GM21447 (cell line): Measurements from ENCODE around the gene C19orf33.

Source experiments
- ATAC-seq: cut with Tn5 transposase; IDR thresholded peaks from one replicate; pipeline ENCODE4 v1.9.1; 2021; ENCODE audit not compliant: unreplicated experiment

C19orf33 gene

GRCh38 chr19:38278751-38279150 lies 25.3 kb upstream of the C19orf33 start:
- no peak for ATAC-seq

DNA sequence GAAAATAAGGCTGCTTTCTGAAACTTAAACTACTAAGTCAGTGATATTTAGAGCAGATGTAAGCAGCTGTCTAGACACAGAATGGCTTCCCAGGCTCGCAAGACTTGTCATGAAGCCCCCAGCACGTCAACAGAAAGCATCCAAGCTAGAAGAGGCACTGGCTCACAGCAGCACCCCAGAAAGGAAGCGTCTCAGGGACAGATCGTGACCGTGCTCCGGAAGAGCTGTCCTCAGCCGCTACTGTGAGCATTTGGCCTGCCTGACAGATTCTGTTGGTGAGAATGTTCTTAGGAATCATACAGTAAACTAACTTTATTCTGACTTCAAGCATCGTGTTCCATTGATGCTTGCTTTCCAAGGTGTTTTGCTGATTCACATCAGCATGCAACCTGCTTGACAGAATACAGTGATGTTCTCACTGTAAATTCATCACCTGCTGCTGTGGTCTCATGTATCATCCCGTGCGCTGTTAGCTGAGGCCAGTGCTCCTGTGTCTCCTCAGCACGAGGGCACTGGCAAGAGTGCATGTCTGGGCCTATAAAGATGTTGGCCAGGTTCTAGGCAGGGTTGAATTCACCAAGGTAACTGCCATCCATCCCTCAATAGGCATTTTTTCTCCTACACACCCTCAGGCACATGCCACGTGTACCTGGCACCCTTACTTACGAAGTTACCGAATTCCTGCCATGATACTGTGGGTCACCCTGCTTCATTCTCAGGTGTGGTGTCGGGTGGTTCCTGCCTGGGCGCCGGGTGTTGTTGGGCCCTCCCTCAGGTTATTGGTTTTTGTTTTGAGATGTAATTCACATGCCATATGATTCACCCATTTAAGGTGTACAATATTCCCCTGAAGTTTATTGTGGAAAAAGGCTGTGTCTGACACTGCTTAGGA lies 23.8 kb upstream of the C19orf33 start:
- ATAC-seq: no peak

- ATAC-seq: no peak
Observed at GRCh38 chr19:38281811-38282566, 22.1 kb upstream of the C19orf33 start.

DNA sequence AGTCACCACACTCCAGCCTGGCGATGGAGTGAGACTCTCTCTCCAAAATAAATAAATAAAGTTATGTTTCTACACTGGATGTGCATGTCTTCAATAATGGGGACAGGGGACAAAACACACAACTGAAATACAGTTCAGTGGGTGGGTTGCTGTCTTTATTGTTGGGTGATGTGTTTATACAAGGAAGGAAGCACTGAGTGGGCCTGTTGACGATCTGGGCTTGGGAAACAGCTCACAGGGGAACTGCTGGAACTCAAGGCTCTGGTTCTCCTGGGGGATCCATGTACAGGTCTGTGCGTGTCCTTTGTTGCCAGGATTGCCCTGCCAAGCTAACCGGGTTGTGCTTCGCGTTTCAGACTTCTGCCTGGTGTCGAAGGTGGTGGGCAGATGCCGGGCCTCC lies 20.8 kb upstream of the C19orf33 start:
- ATAC-seq: no peak

DNA sequence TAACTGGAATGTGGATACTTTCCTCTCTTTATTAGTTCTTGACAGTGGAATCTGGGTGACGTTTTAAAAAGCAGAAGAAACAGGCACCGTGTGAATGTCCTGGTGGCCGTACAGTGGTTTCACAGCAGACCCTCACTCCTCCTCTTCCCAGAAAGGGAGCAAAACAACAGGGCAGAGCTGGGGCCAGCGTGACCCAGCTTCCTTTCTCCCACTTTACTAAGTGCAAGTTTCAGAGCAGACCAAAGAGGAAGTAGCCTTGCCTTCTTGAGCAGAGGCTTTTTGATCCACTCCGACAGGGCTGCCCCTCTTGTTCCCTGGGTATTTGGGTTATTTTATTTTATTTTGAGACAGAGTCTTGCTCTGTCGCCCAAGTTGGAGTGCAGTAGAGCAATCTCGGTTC lies 19.6 kb upstream of the C19orf33 start:
- no peak for ATAC-seq

- no peak for ATAC-seq
Observed at GRCh38 chr19:38285567-38285966, 18.5 kb upstream of the C19orf33 start.

- ATAC-seq: no peak
Observed at GRCh38 chr19:38287604-38288003, 16.4 kb upstream of the C19orf33 start.

- no peak for ATAC-seq
Observed at GRCh38 chr19:38288123-38288855, 15.8 kb upstream of the C19orf33 start.

DNA sequence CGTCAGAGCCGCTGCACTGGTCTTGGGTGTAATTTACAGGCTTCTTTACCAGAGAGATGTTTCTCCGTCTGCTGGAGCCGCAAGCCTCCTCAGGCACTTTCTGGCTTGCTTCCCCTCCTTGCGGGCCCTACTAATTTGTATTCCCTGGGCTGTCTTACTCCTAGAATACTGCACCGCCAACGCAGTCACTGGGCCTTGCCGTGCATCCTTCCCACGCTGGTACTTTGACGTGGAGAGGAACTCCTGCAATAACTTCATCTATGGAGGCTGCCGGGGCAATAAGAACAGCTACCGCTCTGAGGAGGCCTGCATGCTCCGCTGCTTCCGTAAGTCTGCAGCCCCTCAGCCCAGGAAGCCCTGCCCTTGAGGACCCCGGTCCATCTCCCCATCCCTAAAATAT lies 14.1 kb upstream of the C19orf33 start:
- ATAC-seq: no peak

GRCh38 chr19:38290631-38291147 lies 13.4 kb upstream of the C19orf33 start:
- ATAC-seq: no peak

- no peak for ATAC-seq
Observed at GRCh38 chr19:38291855-38292254, 12.2 kb upstream of the C19orf33 start.

GRCh38 chr19:38293281-38293680 lies 10.8 kb upstream of the C19orf33 start:
- no peak for ATAC-seq

DNA sequence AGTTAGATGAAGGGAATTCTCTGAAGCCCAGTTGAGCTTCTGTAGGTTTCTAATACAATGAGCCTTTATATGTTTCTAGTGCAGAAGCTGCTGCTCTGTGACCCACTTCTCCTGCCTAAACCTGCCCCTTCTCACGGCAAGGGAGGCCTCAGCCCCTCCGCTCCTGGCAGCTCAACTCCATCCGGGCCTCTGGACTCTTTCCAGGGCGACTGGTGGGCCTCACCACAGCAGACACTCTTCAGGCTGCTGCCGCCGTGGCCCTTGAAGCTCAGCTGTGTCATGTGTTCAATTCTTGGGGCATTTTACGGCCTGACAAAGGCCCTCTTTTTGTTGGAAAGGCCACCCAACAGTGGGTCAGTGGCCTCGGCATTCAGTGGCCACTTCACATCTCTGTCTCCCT lies 10.0 kb upstream of the C19orf33 start:
- ATAC-seq: no peak

DNA sequence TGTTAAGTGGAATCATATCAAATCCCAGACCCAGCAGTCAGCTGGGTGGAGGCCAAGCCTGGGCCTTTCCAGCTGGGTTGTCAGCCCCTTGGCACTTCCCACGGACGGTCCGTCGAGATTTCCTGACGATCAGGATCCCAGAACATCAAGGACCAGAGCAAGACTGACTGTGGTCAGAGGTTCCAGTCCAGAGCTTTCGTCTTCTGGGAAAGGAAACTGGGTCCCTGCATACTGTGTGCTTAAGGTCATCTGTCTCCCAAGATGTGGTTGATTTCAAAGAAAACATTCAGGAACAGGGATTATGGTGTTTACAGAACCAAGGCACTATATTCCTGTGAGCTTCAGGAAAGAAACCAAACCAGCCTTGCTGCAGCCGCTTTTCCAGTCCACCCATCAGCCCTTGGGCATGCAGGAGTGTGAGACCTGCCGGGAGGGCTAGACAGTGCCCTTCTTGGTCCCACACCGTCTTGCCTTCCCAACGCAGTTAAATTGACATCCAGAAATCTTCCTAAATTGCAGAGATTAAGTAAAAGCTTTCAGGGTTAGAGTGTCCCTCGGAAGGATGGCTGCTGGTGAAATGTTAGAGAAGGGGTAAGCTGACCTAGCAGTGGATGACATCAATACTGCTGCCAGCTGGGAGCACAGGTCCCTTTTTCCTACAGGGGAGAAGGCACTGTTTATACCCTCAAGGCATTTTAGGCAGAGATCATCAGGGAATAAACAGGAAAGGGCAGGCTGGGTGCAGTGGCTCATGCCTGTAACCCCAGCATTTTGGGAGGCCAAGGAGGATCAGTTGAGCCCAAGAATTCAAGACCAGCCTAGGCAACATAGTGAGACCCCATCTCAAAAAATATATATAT lies 5.0 kb upstream of the C19orf33 start:
- no peak for ATAC-seq

GRCh38 chr19:38304352-38304865 lies 358 bp downstream of the C19orf33 start:
- no peak for ATAC-seq

GRCh38 chr19:38304866-38305429 lies 897 bp downstream of the C19orf33 start:
- ATAC-seq: no peak

GRCh38 chr19:38306236-38306635 lies 2.2 kb downstream of the C19orf33 start:
- ATAC-seq: no peak

GRCh38 chr19:38307076-38307475 lies 3.0 kb downstream of the C19orf33 start:
- ATAC-seq: no peak

- ATAC-seq: no peak
Observed at GRCh38 chr19:38307597-38307996, 3.5 kb downstream of the C19orf33 start.
